GM12801 (cell line): ENCODE measurements around the gene P2RY12.

Experiments
- CTCF ChIP-seq: IDR thresholded peaks from one replicate; pipeline ENCODE4 v1.5.1; 2011; ENCODE audit warnings: control low read depth; ENCODE audit not compliant: insufficient read length; ENCODE audit errors: extremely low read depth

Gene P2RY12

GRCh38 chr3:151362751-151363174, 21.8 kb downstream of the P2RY12 start:
- TF ChIP-seq CTCF = no peak

- TF ChIP-seq CTCF = no peak
Observed at GRCh38 chr3:151357463-151357850, 27.1 kb downstream of the P2RY12 start.

- TF ChIP-seq CTCF = no peak
Observed at GRCh38 chr3:151356794-151357462, 27.6 kb downstream of the P2RY12 start.

GRCh38 chr3:151351648-151352047, 32.9 kb downstream of the P2RY12 start:
- TF ChIP-seq CTCF = no peak

GRCh38 chr3:151351219-151351618, 33.3 kb downstream of the P2RY12 start:
- TF ChIP-seq CTCF = no peak

GRCh38 chr3:151350656-151351055, 33.9 kb downstream of the P2RY12 start:
- TF ChIP-seq CTCF = no peak

- TF ChIP-seq CTCF = no peak
Observed at GRCh38 chr3:151347432-151347831, 37.1 kb downstream of the P2RY12 start.
